ENCODE measurements around the gene CDK12. TPM values are rescaled to one million over a fixed set of nuclear protein-coding genes. Genes with fewer than 3 reads are reported as not detected.
A peak's percentile ranks its signal among the peaks of the same experiment; 100 is the strongest.
"Not testable (repeated sequence)": the region's sequence is repeated elsewhere in the genome, so short reads cannot be mapped to it uniquely, and the experiment has no call there.

The CDK12 gene
- total RNA-seq, 2 donors from 2014 or later, result 97.4 to 105 TPM

- ATAC-seq (no peak), DNase-seq (no peak)
- Mint-ChIP-seq H3K4me1 (peaks cover 7% of the 10 kb centered on the region), H3K27me3 (no peaks in the 10 kb centered on the region), H3K36me3 (ENCODE audit: low read depth) (peaks cover 4% of the 10 kb centered on the region), H3K27ac (no peak overlapping the region), H3K4me3 (no peak overlapping the region)
- no peaks in the 10 kb centered on the region for H3K9me3 ChIP-seq (ENCODE audit: control insufficient read depth, low read length, poor library complexity, severe bottlenecking)
These were observed 55.9 kb downstream of the CDK12 start for GRCh38 chr17:39517224-39517623.

GRCh38 chr17:39525801-39526506, 64.7 kb downstream of the CDK12 start:
- Mint-ChIP-seq H3K27ac (peak overlapping the region; percentile 2), H3K27me3 (no peaks in the 10 kb centered on the region), H3K4me1 (peaks cover 2% of the 10 kb centered on the region), H3K4me3 (no peak overlapping the region), H3K36me3 (ENCODE audit: low read depth) (peaks cover 9% of the 10 kb centered on the region)
- DNase-seq (no peak), ATAC-seq (no peak)
- no peaks in the 10 kb centered on the region for H3K9me3 ChIP-seq (ENCODE audit: control insufficient read depth, low read length, poor library complexity, severe bottlenecking)

GRCh38 chr17:39527220-39527813, 66.0 kb downstream of the CDK12 start:
- peaks cover 11% of the 10 kb centered on the region for H3K4me1 Mint-ChIP-seq
- DNase-seq, result no peak
- H3K27ac Mint-ChIP-seq, result peak overlapping the region; percentile 49
- ATAC-seq, result no peak
- H3K36me3 Mint-ChIP-seq (ENCODE audit: low read depth), result peaks cover 15% of the 10 kb centered on the region
- no peak overlapping the region for H3K4me3 Mint-ChIP-seq
- H3K9me3 ChIP-seq (ENCODE audit: control insufficient read depth, low read length, poor library complexity, severe bottlenecking), result no peaks in the 10 kb centered on the region
- H3K27me3 Mint-ChIP-seq, result no peaks in the 10 kb centered on the region

GRCh38 chr17:39529455-39529854, 68.2 kb downstream of the CDK12 start:
- H3K27me3 Mint-ChIP-seq, result no peaks in the 10 kb centered on the region
- no peak for ATAC-seq
- H3K4me3 Mint-ChIP-seq, result no peak overlapping the region
- H3K27ac Mint-ChIP-seq, result no peak overlapping the region
- H3K4me1 Mint-ChIP-seq, result peaks cover 11% of the 10 kb centered on the region
- H3K36me3 Mint-ChIP-seq (ENCODE audit: low read depth), result peaks cover 12% of the 10 kb centered on the region
- no peak for DNase-seq
- H3K9me3 ChIP-seq (ENCODE audit: control insufficient read depth, low read length, poor library complexity, severe bottlenecking), result no peaks in the 10 kb centered on the region

GRCh38 chr17:39530513-39530912, 69.2 kb downstream of the CDK12 start:
- Mint-ChIP-seq H3K27me3 (no peaks in the 10 kb centered on the region), H3K36me3 (ENCODE audit: low read depth) (peaks cover 11% of the 10 kb centered on the region), H3K4me1 (peaks cover 11% of the 10 kb centered on the region), H3K4me3 (no peak overlapping the region), H3K27ac (no peak overlapping the region)
- no peak for DNase-seq
- no peak for ATAC-seq
- H3K9me3 ChIP-seq (ENCODE audit: control insufficient read depth, low read length, poor library complexity, severe bottlenecking), result no peaks in the 10 kb centered on the region

- Mint-ChIP-seq H3K36me3 (ENCODE audit: low read depth) (peaks cover 11% of the 10 kb centered on the region), H3K4me3 (no peak overlapping the region), H3K27ac (peak overlapping the region; percentile 89), H3K4me1 (peaks cover 13% of the 10 kb centered on the region), H3K27me3 (no peaks in the 10 kb centered on the region)
- ATAC-seq (no peak), DNase-seq (no peak)
- H3K9me3 ChIP-seq (ENCODE audit: control insufficient read depth, low read length, poor library complexity, severe bottlenecking), result no peaks in the 10 kb centered on the region
These were observed 70.0 kb downstream of the CDK12 start for GRCh38 chr17:39531252-39531651.

- no peak for ATAC-seq
- Mint-ChIP-seq H3K36me3 (ENCODE audit: low read depth) (peaks cover 6% of the 10 kb centered on the region), H3K4me1 (peaks cover 21% of the 10 kb centered on the region)
These were observed 72.6 kb downstream of the CDK12 start for GRCh38 chr17:39533891-39534290.

GRCh38 chr17:39534768-39535405, 73.6 kb downstream of the CDK12 start:
- Mint-ChIP-seq H3K4me3 (no peak overlapping the region), H3K27ac (no peak overlapping the region), H3K27me3 (no peaks in the 10 kb centered on the region), H3K4me1 (peaks cover 31% of the 10 kb centered on the region), H3K36me3 (ENCODE audit: low read depth) (peaks cover 6% of the 10 kb centered on the region)
- no peak for ATAC-seq
- DNase-seq, result no peak
- no peaks in the 10 kb centered on the region for H3K9me3 ChIP-seq (ENCODE audit: control insufficient read depth, low read length, poor library complexity, severe bottlenecking)

More at GRCh38 chr17:39533891-39534290, 72.6 kb downstream of the CDK12 start:
- Mint-ChIP-seq H3K27me3 (no peaks in the 10 kb centered on the region), H3K27ac (no peak overlapping the region), H3K4me3 (no peak overlapping the region)
- no peaks in the 10 kb centered on the region for H3K9me3 ChIP-seq (ENCODE audit: control insufficient read depth, low read length, poor library complexity, severe bottlenecking)
- DNase-seq, result no peak

- H3K9me3 ChIP-seq (ENCODE audit: control insufficient read depth, low read length, poor library complexity, severe bottlenecking), result no peaks in the 10 kb centered on the region
- H3K27ac Mint-ChIP-seq, result no peak overlapping the region
- H3K4me1 Mint-ChIP-seq, result peaks cover 31% of the 10 kb centered on the region
- DNase-seq (no peak), ATAC-seq (no peak)
- H3K36me3 Mint-ChIP-seq (ENCODE audit: low read depth), result peaks cover 3% of the 10 kb centered on the region
- H3K4me3 Mint-ChIP-seq, result no peak overlapping the region
- no peaks in the 10 kb centered on the region for H3K27me3 Mint-ChIP-seq
These were observed 75.2 kb downstream of the CDK12 start for GRCh38 chr17:39536468-39536867.

- ATAC-seq; H3K9me3 ChIP-seq (ENCODE audit: control insufficient read depth, low read length, poor library complexity, severe bottlenecking); H3K4me3 Mint-ChIP-seq; H3K36me3 Mint-ChIP-seq (ENCODE audit: low read depth); DNase-seq; H3K27ac Mint-ChIP-seq; H3K27me3 Mint-ChIP-seq: not testable (repeated sequence)
- peaks cover 25% of the 10 kb centered on the region for H3K4me1 Mint-ChIP-seq
These were observed 76.1 kb downstream of the CDK12 start for GRCh38 chr17:39537364-39537763.

GRCh38 chr17:39538866-39539265, 77.6 kb downstream of the CDK12 start:
- H3K36me3 Mint-ChIP-seq (ENCODE audit: low read depth), result no peaks in the 10 kb centered on the region
- ATAC-seq (peak; percentile 78), DNase-seq (no peak)
- peak overlapping the region; percentile 63 for H3K27ac Mint-ChIP-seq
- peak overlapping the region; percentile 12 for H3K4me3 Mint-ChIP-seq
- H3K4me1 Mint-ChIP-seq, result peaks cover 25% of the 10 kb centered on the region
- H3K27me3 Mint-ChIP-seq, result no peaks in the 10 kb centered on the region
- no peaks in the 10 kb centered on the region for H3K9me3 ChIP-seq (ENCODE audit: control insufficient read depth, low read length, poor library complexity, severe bottlenecking)

- H3K4me3 Mint-ChIP-seq, result no peak overlapping the region
- ATAC-seq, result no peak
- no peak for DNase-seq
These were observed 79.3 kb downstream of the CDK12 start for GRCh38 chr17:39540611-39541010.

GRCh38 chr17:39541652-39542051, 80.4 kb downstream of the CDK12 start:
- H3K36me3 Mint-ChIP-seq (ENCODE audit: low read depth), result peaks cover 3% of the 10 kb centered on the region
- no peaks in the 10 kb centered on the region for H3K9me3 ChIP-seq (ENCODE audit: control insufficient read depth, low read length, poor library complexity, severe bottlenecking)
- H3K4me3 Mint-ChIP-seq, result no peak overlapping the region
- H3K27me3 Mint-ChIP-seq, result no peaks in the 10 kb centered on the region
- no peak for ATAC-seq
- DNase-seq, result no peak
- no peak overlapping the region for H3K27ac Mint-ChIP-seq
- H3K4me1 Mint-ChIP-seq, result peaks cover 23% of the 10 kb centered on the region

More at GRCh38 chr17:39540611-39541010, 79.3 kb downstream of the CDK12 start:
- Mint-ChIP-seq H3K27me3 (no peaks in the 10 kb centered on the region), H3K27ac (no peak overlapping the region), H3K36me3 (ENCODE audit: low read depth) (no peaks in the 10 kb centered on the region), H3K4me1 (peaks cover 25% of the 10 kb centered on the region)
- H3K9me3 ChIP-seq (ENCODE audit: control insufficient read depth, low read length, poor library complexity, severe bottlenecking), result no peaks in the 10 kb centered on the region
